COLO668 (cell line): ENCODE results near the gene PLCB3.

Source experiments
- DNase-seq: peaks from one replicate; lab custom pipeline; 2025; ENCODE audit not compliant: unreplicated experiment; lab: John Stamatoyannopoulos, UW

The PLCB3 gene

GRCh38 chr11:64251016-64251752 lies at the start of gene PLCB3:
Gene PLCB3, plus strand, starts transcription at chr11:64251530. Its CDS starts 120 bp downstream, at chr11:64251650.
- peak; percentile 47 for DNase-seq

- no peak for DNase-seq
Measured at GRCh38 chr11:64201543-64201942, 49.8 kb upstream of the PLCB3 start.

DNA sequence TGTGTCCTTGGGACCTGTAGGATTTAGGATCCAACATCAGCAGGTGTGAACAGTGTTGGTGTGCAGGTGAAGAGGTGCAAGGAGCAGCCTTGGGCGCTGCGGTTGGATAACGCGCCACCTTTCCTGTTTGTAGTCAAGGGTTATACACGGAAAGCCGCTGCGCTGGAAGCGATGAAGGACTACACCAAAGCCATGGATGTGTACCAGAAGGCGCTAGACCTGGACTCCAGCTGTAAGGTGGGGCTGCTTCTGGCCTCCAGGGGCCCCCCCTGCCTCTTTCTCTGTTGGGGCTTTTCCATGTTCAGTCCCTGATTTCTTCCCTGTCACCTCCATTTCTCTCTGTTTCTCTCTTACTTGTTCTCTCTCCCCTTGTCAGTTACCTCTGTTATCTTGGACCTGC lies 48.3 kb upstream of the PLCB3 start:
- DNase-seq = no peak

DNA sequence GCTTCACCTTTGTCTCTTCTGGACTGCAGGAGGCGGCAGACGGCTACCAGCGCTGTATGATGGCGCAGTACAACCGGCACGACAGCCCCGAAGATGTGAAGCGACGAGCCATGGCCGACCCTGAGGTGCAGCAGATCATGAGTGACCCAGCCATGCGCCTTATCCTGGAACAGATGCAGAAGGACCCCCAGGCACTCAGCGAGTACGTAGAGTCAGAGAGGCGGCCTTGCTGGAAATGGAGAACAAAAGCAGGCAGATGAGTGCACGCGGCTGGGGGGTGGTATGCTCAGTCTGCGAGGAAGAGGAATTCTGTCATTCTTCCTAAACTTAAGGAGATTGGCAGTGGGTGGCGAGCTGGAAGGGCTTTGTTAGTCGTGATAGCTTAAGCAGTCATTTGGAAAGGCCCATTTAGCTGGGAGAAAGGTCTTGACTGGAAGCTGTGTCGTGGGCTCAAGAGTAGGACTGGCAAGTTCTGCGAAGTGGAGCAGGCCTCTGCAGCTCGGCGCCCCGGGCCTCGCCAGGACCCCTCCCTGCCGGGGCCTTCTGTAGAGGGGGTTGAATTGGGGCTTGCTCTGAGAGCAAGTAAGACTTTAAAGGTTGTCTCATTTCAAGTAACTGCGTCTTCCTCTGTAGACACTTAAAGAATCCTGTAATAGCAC lies 47.8 kb upstream of the PLCB3 start:
- DNase-seq = no peak

GRCh38 chr11:64204080-64204440 lies 47.3 kb upstream of the PLCB3 start:
- no peak for DNase-seq

GRCh38 chr11:64204464-64204989 lies 46.8 kb upstream of the PLCB3 start:
- DNase-seq = peak; percentile 64

GRCh38 chr11:64206457-64207255 lies 44.7 kb upstream of the PLCB3 start, which contains the start of gene FERMT3:
Gene FERMT3, plus strand, starts transcription at chr11:64206721. Its CDS starts 644 bp downstream, at chr11:64207365.
- no peak for DNase-seq

GRCh38 chr11:64207256-64208085 lies 43.9 kb upstream of the PLCB3 start:
- no peak for DNase-seq

- no peak for DNase-seq
Measured at GRCh38 chr11:64208086-64208795, 43.1 kb upstream of the PLCB3 start.

- DNase-seq = no peak
Measured at GRCh38 chr11:64208796-64209562, 42.4 kb upstream of the PLCB3 start.

- no peak for DNase-seq
Measured at GRCh38 chr11:64209563-64209843, 41.8 kb upstream of the PLCB3 start.

DNA sequence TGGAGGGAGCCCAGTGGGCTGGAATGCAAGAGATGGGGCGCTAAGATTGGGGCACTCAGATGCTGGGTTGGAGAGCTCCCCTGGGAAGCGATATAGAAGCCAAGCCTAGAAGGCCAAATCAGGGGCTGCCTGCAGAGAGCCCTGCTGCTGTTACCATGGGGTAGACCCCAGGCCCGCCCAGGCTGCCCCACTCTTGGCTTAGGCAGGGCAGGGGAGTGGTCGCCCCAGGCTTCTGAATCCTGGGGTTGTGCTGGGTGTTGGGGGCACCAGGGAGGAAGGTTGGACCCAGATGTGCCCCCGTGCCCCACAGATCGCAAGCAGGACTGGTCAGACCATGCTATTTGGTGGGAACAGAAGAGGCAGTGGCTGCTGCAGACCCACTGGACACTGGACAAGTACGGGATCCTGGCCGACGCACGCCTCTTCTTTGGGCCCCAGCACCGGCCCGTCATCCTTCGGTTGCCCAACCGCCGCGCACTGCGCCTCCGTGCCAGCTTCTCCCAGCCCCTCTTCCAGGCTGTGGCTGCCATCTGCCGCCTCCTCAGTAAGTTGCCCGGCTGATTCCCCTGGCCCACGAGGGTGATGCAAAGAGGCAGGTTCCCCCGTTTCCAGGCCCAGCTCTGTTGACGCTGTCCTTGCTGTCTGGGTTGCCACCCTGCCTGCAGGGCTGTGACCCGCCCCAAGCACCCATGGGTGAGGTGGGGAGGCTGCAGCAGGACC lies 40.9 kb upstream of the PLCB3 start:
- no peak for DNase-seq

DNA sequence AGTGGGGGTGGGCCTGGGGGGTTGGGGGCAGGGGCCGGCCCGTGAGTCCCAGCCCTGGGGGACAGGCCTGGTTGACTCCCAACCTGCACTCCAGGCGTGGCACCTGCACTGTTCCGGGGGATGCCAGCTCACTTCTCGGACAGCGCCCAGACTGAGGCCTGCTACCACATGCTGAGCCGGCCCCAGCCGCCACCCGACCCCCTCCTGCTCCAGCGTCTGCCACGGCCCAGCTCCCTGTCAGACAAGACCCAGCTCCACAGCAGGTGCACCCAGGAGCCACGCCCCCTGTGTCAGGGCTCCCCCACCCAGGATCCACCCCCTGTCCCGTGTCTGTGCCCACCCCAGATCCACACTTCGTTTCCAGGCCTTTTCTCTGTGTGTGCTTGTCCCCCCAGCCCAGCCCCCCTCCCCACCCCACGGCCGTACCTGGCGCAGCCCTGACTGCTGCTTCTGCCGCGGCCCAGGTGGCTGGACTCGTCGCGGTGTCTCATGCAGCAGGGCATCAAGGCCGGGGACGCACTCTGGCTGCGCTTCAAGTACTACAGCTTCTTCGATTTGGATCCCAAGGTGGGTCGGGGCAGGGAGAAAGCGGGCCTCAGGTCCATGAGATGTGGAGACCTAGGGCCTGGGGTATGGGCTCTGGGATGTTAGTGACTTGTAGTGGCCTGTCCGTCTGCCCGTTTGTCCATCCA lies 40.0 kb upstream of the PLCB3 start:
- no peak for DNase-seq

DNA sequence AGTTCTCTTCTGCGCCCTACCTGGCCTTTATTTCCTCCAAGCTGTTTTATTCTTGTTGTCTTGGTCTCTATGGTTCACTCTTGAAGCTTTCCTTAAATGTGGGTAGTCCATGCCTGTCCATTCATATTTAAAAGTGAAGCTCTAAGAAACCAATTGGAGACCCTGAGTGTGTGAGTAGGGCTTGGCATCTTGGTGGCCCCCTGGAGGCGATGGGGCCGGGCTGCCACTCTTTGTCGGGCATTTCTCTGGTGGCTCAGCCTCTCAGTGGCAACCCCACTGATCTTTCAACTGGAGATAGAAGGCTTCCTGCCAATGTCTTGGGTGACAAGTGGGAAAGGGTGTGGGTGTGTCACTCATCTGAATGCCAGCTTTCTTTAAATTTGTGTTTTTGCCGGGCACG lies 34.5 kb upstream of the PLCB3 start:
- no peak for DNase-seq

DNA sequence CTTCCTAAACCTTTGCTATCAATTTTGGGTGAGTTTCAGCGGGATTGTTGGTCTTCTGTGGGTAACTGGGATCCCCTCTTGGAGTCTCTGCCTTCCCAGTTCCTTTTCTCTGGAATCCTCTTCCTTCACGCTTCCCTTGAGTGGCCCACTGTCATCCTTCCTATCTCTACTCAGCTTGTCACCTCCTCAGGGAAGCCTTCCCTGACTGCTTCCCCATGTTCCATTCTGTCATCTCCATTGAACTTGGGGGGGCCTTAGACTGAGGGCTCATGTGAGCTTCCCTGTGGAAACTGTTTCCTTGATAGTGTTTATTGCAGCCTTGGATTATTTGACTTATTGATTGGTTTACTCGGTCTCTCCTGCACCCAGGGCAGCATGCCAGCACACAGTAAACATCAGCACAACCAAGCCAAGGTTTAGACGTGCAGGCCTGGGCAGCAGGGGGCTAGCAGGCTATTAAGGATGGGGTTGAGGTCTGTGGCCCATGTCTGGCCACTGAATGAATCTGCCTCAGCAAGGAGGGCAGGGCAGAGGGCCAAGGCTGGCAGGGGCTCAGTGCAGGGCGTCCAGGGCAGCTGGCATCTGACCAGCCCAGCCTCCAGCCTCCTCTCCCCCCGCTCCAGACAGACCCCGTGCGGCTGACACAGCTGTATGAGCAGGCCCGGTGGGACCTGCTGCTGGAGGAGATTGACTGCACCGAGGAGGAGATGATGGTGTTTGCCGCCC lies 32.5 kb upstream of the PLCB3 start:
- peak; percentile 12 for DNase-seq

DNA sequence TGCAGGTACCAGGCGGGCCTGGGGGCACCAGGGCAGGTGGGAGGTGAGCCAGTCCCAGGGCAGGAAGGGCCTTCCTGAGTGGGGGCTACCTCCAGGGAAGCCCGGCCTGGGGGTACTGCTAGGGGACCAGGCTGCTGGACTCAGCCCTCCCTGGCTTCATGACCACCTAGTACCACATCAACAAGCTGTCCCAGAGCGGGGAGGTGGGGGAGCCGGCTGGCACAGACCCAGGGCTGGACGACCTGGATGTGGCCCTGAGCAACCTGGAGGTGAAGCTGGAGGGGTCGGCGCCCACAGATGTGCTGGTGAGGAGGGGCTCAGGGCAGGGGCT lies 32.0 kb upstream of the PLCB3 start:
- DNase-seq = no peak

GRCh38 chr11:64219755-64220154 lies 31.6 kb upstream of the PLCB3 start:
- no peak for DNase-seq

DNA sequence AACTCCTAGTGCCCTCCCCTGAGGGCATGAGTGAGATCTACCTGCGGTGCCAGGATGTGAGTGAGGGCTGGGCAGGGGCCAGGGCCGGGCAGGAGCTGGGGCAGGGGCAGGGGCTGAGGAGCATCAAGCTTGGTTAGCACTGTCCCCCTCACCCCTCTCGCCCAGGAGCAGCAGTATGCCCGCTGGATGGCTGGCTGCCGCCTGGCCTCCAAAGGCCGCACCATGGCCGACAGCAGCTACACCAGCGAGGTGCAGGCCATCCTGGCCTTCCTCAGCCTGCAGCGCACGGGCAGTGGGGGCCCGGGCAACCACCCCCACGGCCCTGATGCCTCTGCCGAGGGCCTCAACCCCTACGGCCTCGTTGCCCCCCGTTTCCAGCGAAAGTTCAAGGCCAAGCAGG lies 31.1 kb upstream of the PLCB3 start:
- no peak for DNase-seq
